ENCODE results near the gene FAM151A. TPM values are rescaled to one million over a fixed set of nuclear protein-coding genes. Genes with fewer than 3 reads are reported as not detected.

The FAM151A gene
- total RNA-seq, 4 donors from 2014 or later: not detected

GRCh38 chr1:54615531-54616279, 7.6 kb downstream of the FAM151A start:
- Histone ChIP-seq H3K27ac (no peak overlapping the region), H3K36me3 (no peaks in the 10 kb centered on the region), H3K4me3 (no peak overlapping the region), H3K27me3 (no peaks in the 10 kb centered on the region), H3K4me1 (no peaks in the 10 kb centered on the region), H3K9me3 (no peaks in the 10 kb centered on the region)
- intact Hi-C loops (cut with DNase I; ENCODE audit: low total_unique reads): no loop called here
- in situ Hi-C loops (cut with MboI; ENCODE audit: low sequenced_read_pairs in 4 of 4): no loop called here
- no peak for TF ChIP-seq POLR2A (IDR thresholded peaks at IDR 0.05)
- TF ChIP-seq CTCF (IDR thresholded peaks at IDR 0.05 in 4 of 5, conservative IDR thresholded peaks at IDR 0.05 in 1 of 5): no peak
- DNase-seq (no peak), ATAC-seq (no peak)

GRCh38 chr1:54614563-54614962, 8.8 kb downstream of the FAM151A start:
- no peak overlapping the region for H3K4me3 ChIP-seq
- H3K4me1 ChIP-seq: no peaks in the 10 kb centered on the region
- no peak for ATAC-seq
- no peaks in the 10 kb centered on the region for H3K36me3 ChIP-seq
- H3K27ac ChIP-seq: no peak overlapping the region
- intact Hi-C loops (cut with DNase I; ENCODE audit: low total_unique reads) (no loop called here), in situ Hi-C loops (cut with MboI; ENCODE audit: low sequenced_read_pairs in 4 of 4) (no loop called here)
- TF ChIP-seq POLR2A (IDR thresholded peaks at IDR 0.05) (no peak), CTCF (IDR thresholded peaks at IDR 0.05 in 4 of 5, conservative IDR thresholded peaks at IDR 0.05 in 1 of 5) (no peak)
- no peak for DNase-seq
- H3K9me3 ChIP-seq: no peaks in the 10 kb centered on the region
- H3K27me3 ChIP-seq: no peaks in the 10 kb centered on the region

- Histone ChIP-seq H3K36me3 (no peaks in the 10 kb centered on the region), H3K4me3 (no peak overlapping the region), H3K27ac (no peak overlapping the region), H3K9me3 (no peaks in the 10 kb centered on the region), H3K27me3 (no peaks in the 10 kb centered on the region), H3K4me1 (no peaks in the 10 kb centered on the region)
- intact Hi-C loops (cut with DNase I; ENCODE audit: low total_unique reads) (no loop called here), in situ Hi-C loops (cut with MboI; ENCODE audit: low sequenced_read_pairs in 4 of 4) (no loop called here)
- DNase-seq (no peak), ATAC-seq (no peak)
- TF ChIP-seq POLR2A (IDR thresholded peaks at IDR 0.05): no peak
- TF ChIP-seq CTCF (IDR thresholded peaks at IDR 0.05 in 4 of 5, conservative IDR thresholded peaks at IDR 0.05 in 1 of 5): no peak
These were observed 9.3 kb downstream of the FAM151A start for GRCh38 chr1:54614024-54614423.

- Histone ChIP-seq H3K27ac (no peak overlapping the region), H3K4me3 (no peak overlapping the region), H3K36me3 (peaks cover 0 to 4% of the 10 kb centered on the region in 2 donors), H3K9me3 (no peaks in the 10 kb centered on the region), H3K27me3 (no peaks in the 10 kb centered on the region), H3K4me1 (no peaks in the 10 kb centered on the region)
- no peak for DNase-seq
- ATAC-seq: no peak
- intact Hi-C loops (cut with DNase I; ENCODE audit: low total_unique reads): no loop called here
- in situ Hi-C loops (cut with MboI; ENCODE audit: low sequenced_read_pairs in 4 of 4): no loop called here
- TF ChIP-seq POLR2A (IDR thresholded peaks at IDR 0.05): no peak
- TF ChIP-seq CTCF (IDR thresholded peaks at IDR 0.05 in 4 of 5, conservative IDR thresholded peaks at IDR 0.05 in 1 of 5): no peak
These were observed 11.7 kb downstream of the FAM151A start for GRCh38 chr1:54611621-54612020.

Data from gastrocnemius medialis (tissue), 4 donors.